Lung (tissue), 12 donors: Measurements from ENCODE around the gene TRAPPC11. TPM values are rescaled to one million over a fixed set of nuclear protein-coding genes. Genes with fewer than 3 reads are reported as not detected.
"Not testable (repeated sequence)": the region's sequence is repeated elsewhere in the genome, so short reads cannot be mapped to it uniquely, and the experiment has no call there.

Experiments
- ATAC-seq: fragments of 200-7000 bp; cut with Tn5 transposase; one replicate; pipeline ENCODE4 v1.9.1; 2020; ENCODE audit warnings: moderate number of reproducible peaks; ENCODE audit not compliant: insufficient read depth, low FRiP score
- DNase-seq, 3 donors: peaks; one replicate each; pipeline ENCODE4 v3.0.0-alpha.2; 2013 to 2017
- H3K27ac ChIP-seq, 2 donors: one replicate each; pipeline ENCODE4 v1.5.1; 2013; ENCODE audit warnings: mild to moderate bottlenecking in 2 of 2, moderate library complexity in 2 of 2, control low read depth in 1 of 2, inconsistent platforms in 1 of 2, low read depth in 1 of 2, low read length in 1 of 2
- H3K27me3 ChIP-seq, 3 donors: one replicate each; pipeline ENCODE4 v1.5.1; 2013; ENCODE audit warnings: low read length in 2 of 3; ENCODE audit not compliant: control insufficient read depth in 3 of 3, insufficient read depth in 3 of 3
- H3K36me3 ChIP-seq, 4 donors: one replicate each; pipeline ENCODE4 v1.5.1; 2013; ENCODE audit warnings: low read length in 4 of 4, mild to moderate bottlenecking in 1 of 4, moderate library complexity in 1 of 4; ENCODE audit not compliant: control insufficient read depth in 4 of 4, insufficient read depth in 4 of 4
- H3K4me1 ChIP-seq, 5 donors: one replicate each; pipeline ENCODE4 v1.5.1; 2013; ENCODE audit warnings: low read length in 5 of 5, mild to moderate bottlenecking in 2 of 5, moderate library complexity in 1 of 5; ENCODE audit not compliant: control insufficient read depth in 5 of 5, insufficient read depth in 5 of 5
- H3K4me3 ChIP-seq: one replicate; pipeline ENCODE4 v1.5.1; 2013; ENCODE audit warnings: mild to moderate bottlenecking, control low read depth, moderate library complexity
- H3K9ac ChIP-seq, 2 donors: one replicate each; pipeline ENCODE4 v1.5.1; 2013; ENCODE audit warnings: low read length in 2 of 2, control low read depth in 1 of 2; ENCODE audit not compliant: insufficient read depth in 1 of 2
- H3K9me3 ChIP-seq, 4 donors: one replicate each; pipeline ENCODE4 v1.5.1; 2013; ENCODE audit warnings: low read length in 3 of 4, mild to moderate bottlenecking in 1 of 4, moderate library complexity in 1 of 4; ENCODE audit not compliant: control insufficient read depth in 4 of 4, insufficient read depth in 3 of 4
- WGBS, 2 donors: extraction: QIAGEN DNeasy Blood & Tissue Kit; methylation state at CpG; one replicate each; pipeline ENCODE4 v1.1.7; 2013; 5-methylcytosine and 5-hydroxymethylcytosine counted together
- polyA plus RNA-seq, 2 donors: library from polyadenylated mRNA; stranded (reverse); fragments of 200-250 nt; gene quantifications; one replicate each; pipeline ENCODE4 v1.2.1, GENCODE V29; 2013
- total RNA-seq, 2 donors: library from RNA; depleted of rRNA in 1 of 2; stranded (reverse); fragments of >200 nt in 1 of 2; gene quantifications; one replicate each; pipeline ENCODE4 v1.2.1, GENCODE V29; 2014 to 2021
- TF ChIP-seq, protein P1 (sequence below): IDR thresholded peaks from 2 replicates; pipeline ENCODE4 v1.5.1; 2012; ENCODE audit warnings: mild to moderate bottlenecking; ENCODE audit errors: control extremely low read depth, extremely low read depth
- donor health status: control.
- donor health status: control.
- donor health status: Bipolar disorder and iron deficiency.
- donor health status: healthy.
- donor health status: DM: yes; HTN: yes; CAD: no.

The TRAPPC11 gene
- total and polyA plus RNA-seq, 4 donors, result 15.5 to 80.1 (median 25.4) TPM

GRCh38 chr4:183721207-183722081 is 62.4 kb downstream of the TRAPPC11 start:
- Histone ChIP-seq H3K27me3 (no peaks in the 10 kb centered on the region), H3K27ac (peak overlapping the region; percentile 26 to 56), H3K9me3 (peaks cover 0 to 2% (median 0%) of the 10 kb centered on the region in 4 donors), H3K4me1 (peaks cover 0 to 9% (median 0%) of the 10 kb centered on the region in 5 donors), H3K9ac (no peak overlapping the region), H3K36me3 (no peaks in the 10 kb centered on the region), H3K4me3 (no peak overlapping the region)
- WGBS, 2 donors, result 25 to 29% methylated on average over 38 of the region's 38 CpGs
- TF ChIP-seq, protein P1, sequence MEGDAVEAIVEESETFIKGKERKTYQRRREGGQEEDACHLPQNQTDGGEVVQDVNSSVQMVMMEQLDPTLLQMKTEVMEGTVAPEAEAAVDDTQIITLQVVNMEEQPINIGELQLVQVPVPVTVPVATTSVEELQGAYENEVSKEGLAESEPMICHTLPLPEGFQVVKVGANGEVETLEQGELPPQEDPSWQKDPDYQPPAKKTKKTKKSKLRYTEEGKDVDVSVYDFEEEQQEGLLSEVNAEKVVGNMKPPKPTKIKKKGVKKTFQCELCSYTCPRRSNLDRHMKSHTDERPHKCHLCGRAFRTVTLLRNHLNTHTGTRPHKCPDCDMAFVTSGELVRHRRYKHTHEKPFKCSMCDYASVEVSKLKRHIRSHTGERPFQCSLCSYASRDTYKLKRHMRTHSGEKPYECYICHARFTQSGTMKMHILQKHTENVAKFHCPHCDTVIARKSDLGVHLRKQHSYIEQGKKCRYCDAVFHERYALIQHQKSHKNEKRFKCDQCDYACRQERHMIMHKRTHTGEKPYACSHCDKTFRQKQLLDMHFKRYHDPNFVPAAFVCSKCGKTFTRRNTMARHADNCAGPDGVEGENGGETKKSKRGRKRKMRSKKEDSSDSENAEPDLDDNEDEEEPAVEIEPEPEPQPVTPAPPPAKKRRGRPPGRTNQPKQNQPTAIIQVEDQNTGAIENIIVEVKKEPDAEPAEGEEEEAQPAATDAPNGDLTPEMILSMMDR, result peak; percentile 5
- peak; percentile 59 for ATAC-seq
- DNase-seq, result peak; percentile 69 to 75 (median 75)

DNA sequence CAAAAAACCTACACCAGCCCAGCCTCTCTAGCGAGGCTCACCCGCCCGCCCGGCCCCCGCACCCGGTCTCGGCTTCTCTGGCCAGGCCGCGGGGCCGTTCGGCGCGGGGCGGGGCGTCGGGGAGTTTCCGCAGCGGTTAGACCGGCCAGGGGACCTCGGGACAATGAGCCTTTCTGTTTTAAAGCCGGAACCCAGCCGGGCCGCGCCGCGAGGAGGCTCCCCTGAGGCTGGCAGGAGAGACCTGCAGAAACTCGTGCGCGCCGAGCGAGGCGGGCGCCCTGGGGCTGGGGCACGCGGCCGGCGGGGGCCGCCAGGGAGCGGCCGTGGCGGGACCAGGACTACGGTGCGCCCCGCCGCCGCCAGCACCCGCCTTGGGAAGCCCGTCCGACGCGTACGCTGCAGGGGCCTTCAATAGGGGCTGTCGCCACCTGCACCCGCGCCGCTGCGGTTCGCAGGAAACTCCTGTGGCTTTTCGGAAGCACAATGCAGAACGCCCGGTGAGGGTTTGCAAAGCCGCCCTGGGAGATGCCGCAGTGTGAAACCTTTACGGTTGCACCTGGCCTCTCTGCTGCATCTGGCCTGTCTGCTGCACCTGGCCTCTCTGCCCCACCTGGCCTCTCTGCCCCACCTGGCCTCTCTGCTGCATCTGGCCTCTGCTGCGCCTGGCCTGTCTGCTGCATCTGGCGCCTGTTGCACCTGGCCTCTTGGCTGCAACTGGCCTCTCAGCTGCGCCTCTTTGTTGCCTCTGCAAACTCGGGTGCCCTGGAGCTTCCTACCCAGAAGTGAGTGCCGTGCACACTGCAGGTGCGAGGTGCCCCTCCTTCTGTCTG is 63.9 kb downstream of the TRAPPC11 start:
- Histone ChIP-seq H3K9ac (no peak overlapping the region), H3K27ac (peak overlapping the region in 1 of 2 donors; percentile 10), H3K4me3 (peak overlapping the region; percentile 41), H3K4me1 (peaks cover 0 to 10% (median 0%) of the 10 kb centered on the region in 5 donors), H3K9me3 (peaks cover 0 to 2% (median 0%) of the 10 kb centered on the region in 4 donors), H3K36me3 (no peaks in the 10 kb centered on the region), H3K27me3 (no peaks in the 10 kb centered on the region)
- TF ChIP-seq, protein P1, result no peak
- 3 to 8% methylated on average over 67 to 70 of the region's 70 CpGs for WGBS, 2 donors
- ATAC-seq, result peak; percentile 71
- DNase-seq, result peak; percentile 57 to 81 (median 76)

GRCh38 chr4:183723561-183724228 is 64.6 kb downstream of the TRAPPC11 start:
- peaks cover 0 to 10% (median 0%) of the 10 kb centered on the region in 5 donors for H3K4me1 ChIP-seq
- H3K9ac ChIP-seq, result no peak overlapping the region
- peaks cover 0 to 2% (median 0%) of the 10 kb centered on the region in 4 donors for H3K9me3 ChIP-seq
- H3K27ac ChIP-seq, result no peak overlapping the region
- 80 to 83% methylated on average over 12 of the region's 12 CpGs for WGBS, 2 donors
- H3K4me3 ChIP-seq, result no peak overlapping the region
- H3K36me3 ChIP-seq, result no peaks in the 10 kb centered on the region
- H3K27me3 ChIP-seq, result no peaks in the 10 kb centered on the region
- DNase-seq (no peak), ATAC-seq (no peak)
- TF ChIP-seq, protein P1, result no peak

DNA sequence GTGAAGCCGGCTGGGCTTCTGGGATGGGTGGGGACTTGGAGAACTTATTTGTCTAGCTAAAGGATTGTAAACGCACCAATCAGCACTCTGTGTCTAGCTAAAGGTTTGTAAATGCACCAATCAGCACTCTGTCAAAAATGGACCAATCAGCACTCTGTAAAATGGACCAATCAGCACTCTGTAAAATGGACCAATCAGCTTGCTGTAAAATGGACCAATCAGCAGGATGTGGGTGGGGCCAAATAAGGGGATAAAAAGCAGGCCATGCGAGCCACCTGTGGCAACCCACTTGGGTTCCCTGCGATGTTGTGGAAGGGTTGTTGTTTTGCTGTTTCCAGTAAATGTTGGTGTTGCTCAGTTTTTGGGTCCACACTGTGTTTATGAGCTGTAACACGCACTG is 66.5 kb downstream of the TRAPPC11 start:
- H3K27me3 ChIP-seq, H3K9ac ChIP-seq, H3K4me3 ChIP-seq, H3K9me3 ChIP-seq, DNase-seq, H3K36me3 ChIP-seq, H3K27ac ChIP-seq, ATAC-seq: not testable (repeated sequence)
- WGBS, 2 donors, result 79 to 87% methylated on average over 5 of the region's 5 CpGs
- peaks cover 0 to 10% (median 0%) of the 10 kb centered on the region in 5 donors for H3K4me1 ChIP-seq
